ENCODE measurements around the gene MMP24.
"Not testable (repeated sequence)": the region's sequence is repeated elsewhere in the genome, so short reads cannot be mapped to it uniquely, and the experiment has no call there.

MMP24 gene

GRCh38 chr20:35223941-35224340, 2.5 kb upstream of the MMP24 start:
- DNase-seq (ENCODE audit: low spot score), result no peak

DNA sequence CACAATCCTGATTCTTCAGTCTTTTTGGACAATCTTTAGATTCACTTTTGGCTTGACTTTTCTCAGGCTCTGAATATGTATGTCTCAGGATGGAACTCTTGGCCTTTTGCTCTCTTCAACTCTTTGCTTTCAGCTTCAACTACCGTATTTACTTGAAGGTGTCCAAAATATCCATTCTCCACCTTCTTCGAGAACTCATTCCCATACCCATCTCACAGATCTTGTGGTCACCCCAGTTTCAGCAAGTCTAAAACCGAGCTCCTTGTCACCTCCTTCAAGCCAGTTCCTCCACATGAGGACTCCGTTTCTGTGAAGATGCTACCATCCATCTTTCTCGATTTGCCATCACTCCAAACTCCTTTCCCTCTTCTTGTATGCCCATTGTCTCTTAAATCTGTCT, 2.0 kb upstream of the MMP24 start:
- no peak for DNase-seq (ENCODE audit: low spot score)

DNA sequence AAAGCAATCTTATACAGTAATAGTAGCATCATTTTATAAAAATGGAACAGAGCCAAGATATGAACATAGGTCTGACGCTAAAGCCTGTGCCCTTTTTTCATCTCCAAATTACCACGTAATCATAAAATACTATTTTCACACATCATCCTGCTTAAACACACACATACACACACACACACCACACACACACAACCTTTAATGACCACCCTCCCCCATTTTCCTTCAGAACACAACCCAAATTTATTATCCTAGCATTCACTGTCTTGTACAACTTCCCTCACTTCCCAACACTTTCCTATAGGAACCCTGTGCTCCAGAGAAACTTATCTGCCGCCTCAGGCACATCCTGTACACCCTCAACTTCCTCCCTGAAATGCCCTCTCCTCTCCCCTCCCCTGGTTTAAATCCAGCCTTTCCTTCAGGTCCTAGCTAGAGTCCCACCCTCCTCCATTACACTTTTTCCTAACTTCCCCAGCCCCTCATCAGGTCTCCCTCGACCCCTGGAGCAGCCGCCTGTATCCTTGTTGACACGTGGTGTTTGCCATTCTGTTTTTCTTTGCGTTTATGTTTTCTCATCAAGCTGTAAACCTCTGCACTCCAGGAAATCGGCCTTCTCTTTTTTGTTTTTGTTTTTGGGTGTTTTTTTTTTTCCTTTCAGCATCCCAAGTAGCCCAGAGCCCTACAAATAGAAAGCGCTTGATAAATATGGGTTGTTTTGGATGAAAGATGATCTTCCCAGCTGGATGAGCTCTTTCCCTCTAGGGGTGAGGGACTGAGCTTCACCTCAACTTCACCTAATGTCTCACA, 968 bp upstream of the MMP24 start:
- DNase-seq (ENCODE audit: low spot score), result no peak

DNA sequence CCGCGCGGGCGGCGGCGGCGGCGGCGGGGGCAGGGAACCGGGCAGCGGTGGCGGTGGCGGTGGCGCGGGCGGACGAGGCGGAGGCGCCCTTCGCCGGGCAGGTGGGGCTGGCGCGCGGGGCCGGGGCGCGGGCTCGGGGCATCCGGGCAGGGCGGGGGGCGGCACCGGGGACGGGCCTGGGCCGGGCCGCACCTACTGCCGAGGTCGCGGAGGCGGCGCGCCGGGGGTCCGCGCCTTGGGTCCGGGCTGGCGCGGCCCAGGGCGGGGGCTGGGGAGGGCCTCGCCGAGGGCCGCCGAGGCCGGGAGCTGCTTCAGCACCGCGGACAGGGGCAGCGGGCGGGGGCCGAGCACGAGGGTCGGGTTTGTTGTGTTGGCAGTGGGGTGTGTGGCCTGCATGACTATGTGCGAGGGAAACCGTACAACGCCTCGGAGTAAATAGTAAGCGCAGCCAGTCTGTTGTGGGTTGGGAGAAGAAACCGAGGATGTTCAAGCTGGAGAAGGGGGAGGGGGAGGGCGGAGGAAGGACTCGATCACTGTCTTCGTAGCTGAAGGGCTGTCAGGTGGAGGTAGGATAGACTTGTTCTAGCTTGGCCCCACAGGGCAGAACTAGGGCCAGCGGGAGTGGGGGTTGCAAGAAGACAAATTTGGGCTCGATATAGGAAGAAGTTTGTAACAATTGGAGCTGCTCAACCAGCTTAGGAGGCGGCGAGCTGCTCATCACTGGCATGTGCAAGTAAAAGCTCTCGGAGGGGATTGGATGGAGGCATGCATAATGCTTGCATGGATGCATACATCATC, 593 bp downstream of the MMP24 start:
- DNase-seq (ENCODE audit: low spot score), result peak; percentile 45

DNA sequence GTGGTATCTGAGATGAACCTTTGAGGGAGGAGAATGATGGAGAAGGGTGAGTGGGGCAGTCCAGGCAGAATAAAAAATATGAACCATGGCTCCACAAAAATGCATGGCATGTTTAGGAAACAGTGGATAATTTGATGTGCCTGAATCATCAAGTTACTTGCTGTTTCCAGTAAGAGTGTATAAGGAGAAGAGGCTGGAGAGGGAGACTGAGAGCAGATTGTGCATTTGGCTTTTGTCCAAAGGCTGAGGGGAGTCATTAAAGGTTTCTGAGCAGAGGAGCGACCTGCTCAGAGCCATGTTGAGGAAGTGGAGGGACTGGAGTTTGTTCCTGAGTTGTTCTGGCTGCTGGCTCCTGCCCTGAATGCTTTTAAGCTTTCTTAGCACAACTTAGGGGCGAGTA, 6.1 kb downstream of the MMP24 start:
- DNase-seq (ENCODE audit: low spot score), result peak; percentile 61

DNA sequence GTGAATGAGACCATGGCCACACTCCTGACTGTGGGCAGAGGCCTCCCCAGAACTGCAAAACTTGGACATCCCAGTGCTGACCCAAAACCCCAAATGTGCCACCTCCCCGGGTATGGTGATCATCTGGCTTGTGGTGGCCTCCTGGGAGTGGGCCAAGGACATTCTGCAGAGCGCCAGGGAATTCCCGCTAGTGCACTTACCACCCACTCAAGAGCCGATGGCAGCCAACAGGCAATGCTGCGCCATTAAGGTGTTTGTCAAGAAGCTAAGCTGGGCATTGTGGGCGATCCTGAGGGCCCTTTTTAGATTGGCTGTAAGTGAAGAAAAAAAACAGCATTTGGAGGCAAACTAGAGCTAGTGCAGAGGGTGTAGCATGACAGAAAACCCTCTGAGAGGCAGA, 9.4 kb downstream of the MMP24 start:
- DNase-seq (ENCODE audit: low spot score), result no peak

DNA sequence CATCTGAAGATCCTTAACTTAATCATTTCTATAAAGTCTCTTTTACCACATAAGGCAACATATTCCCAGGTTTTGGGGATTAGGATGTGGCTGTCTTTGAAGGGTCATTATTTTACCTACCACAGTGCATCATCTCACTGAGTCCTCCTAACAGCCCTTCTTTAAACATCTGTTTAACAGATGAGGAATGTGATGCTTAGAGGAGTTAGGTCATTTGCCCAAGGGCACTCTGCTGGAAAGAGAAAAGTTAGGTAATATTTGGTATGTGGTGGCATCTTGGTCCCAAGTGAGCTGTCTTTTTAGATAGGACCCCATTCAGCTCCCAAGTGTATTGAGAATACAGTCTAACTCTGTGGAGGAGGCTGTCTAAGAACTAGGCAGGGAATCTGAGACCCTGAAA, 11.0 kb downstream of the MMP24 start:
- DNase-seq (ENCODE audit: low spot score), result no peak

- no peak for DNase-seq (ENCODE audit: low spot score)
Measured at GRCh38 chr20:35238170-35238569, 11.7 kb downstream of the MMP24 start.

GRCh38 chr20:35238735-35239134, 12.2 kb downstream of the MMP24 start:
- no peak for DNase-seq (ENCODE audit: low spot score)

GRCh38 chr20:35240083-35240810, 13.8 kb downstream of the MMP24 start:
- no peak for DNase-seq (ENCODE audit: low spot score)

GRCh38 chr20:35240811-35241293, 14.4 kb downstream of the MMP24 start:
- DNase-seq (ENCODE audit: low spot score), result no peak

DNA sequence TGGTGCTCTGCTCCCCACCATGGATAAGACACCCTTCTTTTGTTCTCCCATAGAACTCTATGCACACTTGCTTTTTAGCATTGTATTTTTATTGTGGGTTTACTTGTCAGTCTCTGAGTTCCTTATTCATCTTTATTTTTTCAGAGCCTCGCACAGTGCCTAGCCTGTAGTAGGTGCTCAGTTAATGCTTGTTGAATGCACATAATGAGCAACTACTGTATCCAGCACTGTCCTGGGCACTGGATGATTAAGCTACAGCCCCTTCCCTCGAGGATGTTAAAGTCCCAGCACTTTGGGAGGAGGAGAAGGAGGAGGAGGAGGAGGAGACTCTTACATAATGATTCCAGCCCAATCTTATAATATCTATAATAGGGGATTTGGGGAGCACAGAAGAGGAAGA, 16.8 kb downstream of the MMP24 start:
- DNase-seq (ENCODE audit: low spot score), result no peak

DNA sequence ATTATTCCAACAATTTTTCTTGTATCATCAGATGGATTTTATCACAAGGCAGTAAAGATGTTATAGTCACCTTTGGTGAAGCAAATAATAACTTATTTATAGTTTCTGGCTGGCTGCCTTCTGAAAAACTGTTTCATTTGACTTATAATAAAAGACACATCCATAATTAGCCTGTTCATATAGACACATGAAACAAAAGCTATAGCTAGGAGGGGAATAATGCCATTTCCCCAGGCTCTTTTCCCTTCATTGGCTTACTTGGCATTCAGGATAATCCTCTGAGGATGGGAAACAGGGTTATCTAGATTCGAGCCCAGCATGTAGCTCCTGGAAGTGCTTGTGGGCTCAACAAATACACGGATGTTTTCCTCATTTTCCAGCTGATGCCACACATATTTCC, 17.5 kb downstream of the MMP24 start:
- no peak for DNase-seq (ENCODE audit: low spot score)

GRCh38 chr20:35246723-35247122, 20.2 kb downstream of the MMP24 start:
- no peak for DNase-seq (ENCODE audit: low spot score)

DNA sequence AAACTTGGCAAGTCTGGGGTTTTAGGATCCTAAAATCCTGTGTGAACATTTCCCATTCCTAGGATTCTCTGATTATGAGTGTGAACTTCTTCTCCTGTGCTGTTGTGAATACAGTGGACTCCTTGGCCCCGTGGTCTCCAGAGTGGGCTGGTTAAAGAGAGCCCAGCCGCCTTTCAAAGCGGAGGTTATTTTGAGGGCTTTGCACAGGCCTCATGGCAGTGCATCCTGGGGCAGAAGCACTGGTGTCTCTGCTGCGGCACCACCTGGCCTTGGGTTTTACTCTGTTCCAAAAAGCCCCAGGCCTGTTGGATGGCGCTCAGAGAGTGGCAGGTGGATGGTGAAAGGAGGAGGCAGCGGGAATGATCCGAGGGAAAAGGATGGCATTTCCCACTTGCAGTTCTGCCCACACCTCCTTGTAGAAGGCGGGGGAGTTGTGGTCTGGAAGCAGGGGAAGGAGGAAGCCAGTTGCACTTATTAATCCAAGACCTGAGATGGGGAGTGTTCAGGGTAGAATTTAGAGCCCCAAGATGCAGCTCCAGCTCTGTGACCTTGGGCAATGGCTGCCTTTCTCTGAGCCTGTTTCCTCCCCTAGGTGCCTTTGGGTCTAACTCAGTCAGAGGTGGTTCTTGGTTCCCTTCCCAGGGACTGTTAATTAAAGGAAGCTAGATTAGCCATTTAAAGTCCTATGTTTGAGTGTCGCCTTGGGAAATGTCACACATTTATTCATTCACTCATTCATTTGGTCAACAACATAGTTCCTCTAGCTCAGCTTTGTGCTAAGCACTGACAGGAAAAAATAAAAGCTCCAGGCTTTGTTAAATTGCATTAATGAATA, 22.4 kb downstream of the MMP24 start:
- DNase-seq (ENCODE audit: low spot score), result peak; percentile 40

GRCh38 chr20:35251613-35251940, 25.1 kb downstream of the MMP24 start:
- no peak for DNase-seq (ENCODE audit: low spot score)

DNA sequence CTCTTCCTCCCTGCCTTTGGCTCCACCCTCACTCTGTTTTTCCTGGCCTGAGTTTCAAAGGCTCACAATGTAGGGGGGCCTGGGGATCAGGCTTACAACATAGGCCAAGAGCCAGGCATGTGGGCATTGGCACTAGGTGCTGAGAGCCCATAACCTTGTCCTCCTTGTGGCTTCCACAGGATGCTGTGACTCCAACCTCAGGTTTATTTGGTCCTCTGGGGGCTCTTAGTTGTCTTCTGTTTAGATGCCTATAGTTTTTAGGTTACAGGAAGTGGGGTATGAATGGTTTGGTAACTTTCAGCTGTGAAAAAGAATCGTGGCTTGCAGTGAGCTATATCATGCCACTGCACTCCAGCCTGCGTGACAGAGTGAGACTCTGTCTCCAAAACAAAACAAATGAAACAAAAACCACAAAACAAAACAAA, 25.6 kb downstream of the MMP24 start:
- DNase-seq (ENCODE audit: low spot score), result no peak

DNA sequence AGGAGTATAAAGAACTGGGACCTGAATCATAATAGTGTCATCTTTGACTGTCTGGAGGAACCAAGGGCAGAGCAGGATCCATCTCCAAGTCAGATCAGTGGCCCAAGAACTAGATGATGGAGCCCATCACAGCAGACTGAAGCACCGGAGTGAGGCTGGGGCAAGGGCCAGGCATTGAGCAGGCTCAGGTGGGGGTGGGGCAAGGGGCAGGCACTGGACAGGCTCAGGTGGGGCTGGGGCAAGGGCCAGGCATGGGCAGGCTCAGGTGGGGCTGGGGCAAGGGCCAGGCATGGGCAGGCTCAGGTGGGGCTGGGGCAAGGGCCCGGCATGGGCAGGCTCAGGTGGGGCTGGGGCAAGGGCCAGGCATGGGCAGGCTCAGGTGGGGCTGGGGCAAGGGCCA, 26.1 kb downstream of the MMP24 start:
- DNase-seq (ENCODE audit: low spot score), result not testable (repeated sequence)

DNA sequence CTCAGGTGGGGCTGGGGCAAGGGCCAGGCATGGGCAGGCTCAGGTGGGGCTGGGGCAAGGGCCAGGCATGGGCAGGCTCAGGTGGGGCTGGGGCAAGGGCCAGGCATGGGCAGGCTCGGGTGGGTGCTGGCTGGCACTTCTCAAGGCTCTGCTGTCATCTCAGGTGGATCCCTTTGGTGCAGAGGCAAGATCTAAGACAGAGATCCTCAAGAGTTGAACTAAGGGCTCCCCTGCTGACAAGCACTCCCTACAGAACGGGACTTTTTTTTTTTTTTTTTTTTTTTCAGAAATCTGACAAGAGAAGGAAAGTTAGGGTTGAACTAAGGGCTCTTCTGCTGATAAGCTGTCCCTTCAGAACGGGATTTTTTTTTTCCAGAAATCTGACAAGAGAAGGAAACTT, 26.5 kb downstream of the MMP24 start:
- no peak for DNase-seq (ENCODE audit: low spot score)

DNA sequence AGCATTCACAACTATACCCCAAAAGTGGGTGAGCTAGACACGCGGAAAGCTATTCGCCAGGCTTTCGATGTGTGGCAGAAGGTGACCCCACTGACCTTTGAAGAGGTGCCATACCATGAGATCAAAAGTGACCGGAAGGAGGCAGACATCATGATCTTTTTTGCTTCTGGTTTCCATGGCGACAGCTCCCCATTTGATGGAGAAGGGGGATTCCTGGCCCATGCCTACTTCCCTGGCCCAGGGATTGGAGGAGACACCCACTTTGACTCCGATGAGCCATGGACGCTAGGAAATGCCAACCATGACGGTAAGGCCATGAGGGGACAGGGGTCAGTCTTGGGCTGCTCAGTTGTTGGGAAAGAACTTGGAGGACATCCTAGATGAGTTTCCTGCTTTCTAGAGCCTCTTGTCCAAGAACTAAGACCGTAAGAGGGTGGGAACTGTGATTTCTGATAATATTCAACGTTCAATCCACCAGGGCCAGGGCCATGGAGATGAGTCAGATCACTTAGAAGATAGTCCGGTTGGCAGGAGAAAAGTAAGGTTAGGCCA, 28.0 kb downstream of the MMP24 start:
- no peak for DNase-seq (ENCODE audit: low spot score)

- DNase-seq (ENCODE audit: low spot score), result peak; percentile 41
Measured at GRCh38 chr20:35257175-35257909, 30.9 kb downstream of the MMP24 start.
